GM23338 (cell line): ENCODE measurements around the gene TPP1. TPM values are rescaled to one million over a fixed set of nuclear protein-coding genes. Genes with fewer than 3 reads are reported as not detected.

Experiments
- ATAC-seq: fragments of 200-7000 bp; cut with Tn5 transposase; 3 replicates; pipeline ENCODE4 v1.9.1; 2020
- DNase-seq: peaks from one replicate; pipeline ENCODE4 v3.0.0-alpha.2; 2015; ENCODE audit warnings: low spot score
- H2AFZ ChIP-seq: fragments of 200-600 bp; sonication (generic); 2 replicates; pipeline ENCODE4 v1.8.0; 2016; ENCODE audit warnings: antibody characterized with exemption, mild to moderate bottlenecking, moderate library complexity
- H3F3A ChIP-seq: fragments of 200-600 bp; sonication (generic); replicated peaks from 2 replicates; pipeline ENCODE4 v1.8.0; 2017; ENCODE audit warnings: antibody characterized with exemption, mixed run types, low read depth
- H3K27ac ChIP-seq: fragments of 200-600 bp; sonication (generic); 2 replicates; pipeline ENCODE4 v1.6.1; 2016; ENCODE audit warnings: low read depth
- H3K27me3 ChIP-seq: fragments of 200-600 bp; sonication (generic); 2 replicates; pipeline ENCODE4 v1.8.0; 2016; ENCODE audit warnings: mild to moderate bottlenecking, mixed run types, moderate library complexity; ENCODE audit not compliant: insufficient read depth
- H3K36me3 ChIP-seq: fragments of 200-600 bp; sonication (generic); 2 replicates; pipeline ENCODE4 v1.8.0; 2016; ENCODE audit warnings: mild to moderate bottlenecking; ENCODE audit not compliant: insufficient read depth
- H3K4me1 ChIP-seq: fragments of 200-600 bp; sonication (generic); 2 replicates; pipeline ENCODE4 v1.8.0; 2016; ENCODE audit warnings: mild to moderate bottlenecking, moderate library complexity; ENCODE audit not compliant: insufficient read depth
- H3K4me2 ChIP-seq: fragments of 200-600 bp; sonication (generic); 2 replicates; pipeline ENCODE4 v1.7.1; 2017; ENCODE audit warnings: mixed run types
- H3K4me3 ChIP-seq: fragments of 200-600 bp; sonication (generic); 2 replicates; pipeline ENCODE4 v1.6.1; 2016; ENCODE audit warnings: mixed run types
- H3K79me2 ChIP-seq: fragments of 200-600 bp; sonication (generic); replicated peaks from 2 replicates; pipeline ENCODE4 v1.8.0; 2017; ENCODE audit warnings: mild to moderate bottlenecking; ENCODE audit not compliant: insufficient read depth
- H3K9me2 ChIP-seq: fragments of 200-600 bp; sonication (generic); 2 replicates; pipeline ENCODE4 v1.8.0; 2017; ENCODE audit not compliant: insufficient read depth
- H4K20me1 ChIP-seq: fragments of 200-600 bp; sonication (generic); replicated peaks from 2 replicates; pipeline ENCODE4 v1.8.0; 2017; ENCODE audit warnings: mild to moderate bottlenecking; ENCODE audit not compliant: insufficient read depth
- H3K27ac Mint-ChIP-seq: 2 replicates; pipeline ENCODE4 v1.8.0; 2020; ENCODE audit warnings: inconsistent platforms, mild to moderate bottlenecking, moderate library complexity, mixed read lengths
- H3K27me3 Mint-ChIP-seq: 3 replicates; pipeline ENCODE4 v1.8.0; 2022; ENCODE audit warnings: low read depth, mild to moderate bottlenecking, moderate library complexity, mixed read lengths, inconsistent platforms; ENCODE audit not compliant: insufficient read depth, poor library complexity
- H3K36me3 Mint-ChIP-seq: 3 replicates; pipeline ENCODE4 v1.8.0; 2021; ENCODE audit warnings: low read depth, mild to moderate bottlenecking, inconsistent platforms, moderate library complexity, mixed read lengths
- H3K4me1 Mint-ChIP-seq: 3 replicates; pipeline ENCODE4 v1.8.0; 2020; ENCODE audit warnings: mild to moderate bottlenecking, inconsistent platforms, mixed read lengths
- H3K4me3 Mint-ChIP-seq: 3 replicates; pipeline ENCODE4 v1.8.0; 2021; ENCODE audit warnings: moderate library complexity, mild to moderate bottlenecking, inconsistent platforms, mixed read lengths
- H3K9me3 Mint-ChIP-seq: 3 replicates; pipeline ENCODE4 v1.8.0; 2020; ENCODE audit warnings: moderate library complexity, mild to moderate bottlenecking, inconsistent platforms, mixed read lengths
- CTCF ChIP-seq, 2 experiments: fragments of 200-600 bp in 1 of 2; sonication (generic) in 1 of 2; conservative IDR thresholded peaks; 2 replicates each; pipeline versions ENCODE4 v1.5.1 to v1.6.1; 2016 to 2017; ENCODE audit warnings: antibody characterized with exemption in 2 of 2, low read depth in 2 of 2, mild to moderate bottlenecking in 2 of 2, moderate library complexity in 1 of 2
- EZH2phosphoT487 ChIP-seq: fragments of 200-600 bp; sonication (generic); IDR thresholded peaks from one replicate; pipeline ENCODE4 v1.8.1; 2018; ENCODE audit warnings: antibody characterized with exemption; ENCODE audit not compliant: unreplicated experiment
- NANOG ChIP-seq: IDR thresholded peaks from 2 replicates; pipeline ENCODE4 v1.6.1; 2016; ENCODE audit warnings: antibody characterized with exemption, borderline replicate concordance
- STAT1 ChIP-seq: IDR thresholded peaks from one replicate; pipeline ENCODE4 v1.6.1; 2016; ENCODE audit warnings: antibody characterized with exemption; ENCODE audit not compliant: unreplicated experiment
- ZNF462 ChIP-seq: fragments of 250-450 bp; sonication (Bioruptor Pico); IDR thresholded peaks from 2 replicates; pipeline ENCODE4 v1.5.0; 2020; ENCODE audit warnings: mild to moderate bottlenecking, moderate library complexity
- polyA plus RNA-seq: library from polyadenylated mRNA; unstranded; fragments of >200 nt; fragmentation: Nextera tagmentation; extraction: Ambion mirVana; gene quantifications from 2 replicates; pipeline ENCODE4 v1.2.1, GENCODE V29; 2016
- total RNA-seq: library from RNA; depleted of rRNA; stranded (reverse); fragments of >200 nt; shearing (Covaris generic); gene quantifications from 2 replicates; pipeline ENCODE4 v1.2.3, GENCODE V29; 2014

TPP1 gene
- total and polyA plus RNA-seq, 2 experiments from 2014 or later = 21.7 to 49.7 TPM

DNA sequence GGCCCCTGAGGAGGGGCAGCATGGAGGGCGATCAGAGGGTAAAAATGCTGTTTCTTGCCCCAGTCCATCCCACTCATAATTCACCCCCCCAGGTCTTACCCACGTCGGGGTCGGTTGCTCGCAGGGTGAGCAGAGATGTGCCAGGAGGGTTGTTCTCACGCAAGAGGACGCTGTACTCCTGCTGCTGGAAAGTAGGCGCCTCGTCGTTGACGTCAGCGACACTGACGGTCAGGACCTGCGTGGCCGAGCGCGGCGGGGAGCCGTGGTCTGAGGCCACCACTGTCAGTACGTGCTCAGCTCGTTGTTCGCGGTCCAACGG lies 10.3 kb upstream of the TPP1 start:
- Histone ChIP-seq H3K4me2 (peak overlapping the region; percentile 88), H3K4me1 (no peaks in the 10 kb centered on the region; the same call in 1 of the 2 replicates), H3F3A (no peaks in the 10 kb centered on the region; the same call in 1 of the 2 replicates), H3K9me2 (no peaks in the 10 kb centered on the region), H3K27ac (no peak overlapping the region), H3K27me3 (peaks cover 40% of the 10 kb centered on the region), H4K20me1 (no peaks in the 10 kb centered on the region), H2AFZ (peak overlapping the region; percentile 94), H3K4me3 (peak overlapping the region; percentile 69), H3K79me2 (no peaks in the 10 kb centered on the region), H3K36me3 (no peaks in the 10 kb centered on the region)
- DNase-seq (peak; percentile 56), ATAC-seq (no peak)
- peaks cover 9% of the 10 kb centered on the region for H3K4me1 Mint-ChIP-seq
- peaks cover 38% of the 10 kb centered on the region for H3K27me3 Mint-ChIP-seq
- H3K36me3 Mint-ChIP-seq = peaks cover 11% of the 10 kb centered on the region
- TF ChIP-seq STAT1 = no peak
- TF ChIP-seq CTCF (conservative IDR thresholded peaks at IDR 0.05; ENCODE audit: low read depth in 2 of 2) = peak; percentile 27 to 69; a peak in 3 of 4 replicates
- TF ChIP-seq ZNF462 = no peak
- TF ChIP-seq NANOG = no peak
- TF ChIP-seq EZH2phosphoT487 = no peak
- no peak overlapping the region for H3K27ac Mint-ChIP-seq
- H3K4me3 Mint-ChIP-seq = peak overlapping the region; percentile 69
- no peaks in the 10 kb centered on the region; the same call in 2 of the 3 replicates for H3K9me3 Mint-ChIP-seq
